IPS-18a (cell line): ENCODE measurements around the gene LTC4S.

ENCODE experiments used
- H3K27ac ChIP-seq: one replicate; pipeline ENCODE4 v1.5.1; 2013; ENCODE audit warnings: low read length
- H3K27me3 ChIP-seq: one replicate; pipeline ENCODE4 v1.6.1; 2013; ENCODE audit warnings: mild to moderate bottlenecking, low read length; ENCODE audit not compliant: control insufficient read depth, insufficient read depth
- H3K36me3 ChIP-seq: one replicate; pipeline ENCODE4 v1.6.1; 2013; ENCODE audit warnings: low read depth, low read length; ENCODE audit not compliant: control insufficient read depth
- H3K4me1 ChIP-seq: one replicate; pipeline ENCODE4 v1.6.1; 2013; ENCODE audit warnings: low read depth, low read length; ENCODE audit not compliant: control insufficient read depth
- H3K4me3 ChIP-seq: one replicate; pipeline ENCODE4 v1.5.1; 2013; ENCODE audit warnings: low read length
- H3K9ac ChIP-seq: one replicate; pipeline ENCODE4 v1.6.1; 2013; ENCODE audit warnings: mild to moderate bottlenecking, low read length, moderate library complexity
- H3K9me3 ChIP-seq: one replicate; pipeline ENCODE4 v1.6.1; 2013; ENCODE audit warnings: low read depth, low read length; ENCODE audit not compliant: control insufficient read depth

Gene LTC4S

GRCh38 chr5:179805070-179805528, 11.3 kb downstream of the LTC4S start:
- Histone ChIP-seq H3K4me1 (peaks cover 18% of the 10 kb centered on the region), H3K36me3 (peaks cover 3% of the 10 kb centered on the region), H3K9ac (no peak overlapping the region), H3K9me3 (no peaks in the 10 kb centered on the region), H3K27ac (no peak overlapping the region), H3K27me3 (peaks cover 7% of the 10 kb centered on the region), H3K4me3 (peak overlapping the region; percentile 58)

DNA sequence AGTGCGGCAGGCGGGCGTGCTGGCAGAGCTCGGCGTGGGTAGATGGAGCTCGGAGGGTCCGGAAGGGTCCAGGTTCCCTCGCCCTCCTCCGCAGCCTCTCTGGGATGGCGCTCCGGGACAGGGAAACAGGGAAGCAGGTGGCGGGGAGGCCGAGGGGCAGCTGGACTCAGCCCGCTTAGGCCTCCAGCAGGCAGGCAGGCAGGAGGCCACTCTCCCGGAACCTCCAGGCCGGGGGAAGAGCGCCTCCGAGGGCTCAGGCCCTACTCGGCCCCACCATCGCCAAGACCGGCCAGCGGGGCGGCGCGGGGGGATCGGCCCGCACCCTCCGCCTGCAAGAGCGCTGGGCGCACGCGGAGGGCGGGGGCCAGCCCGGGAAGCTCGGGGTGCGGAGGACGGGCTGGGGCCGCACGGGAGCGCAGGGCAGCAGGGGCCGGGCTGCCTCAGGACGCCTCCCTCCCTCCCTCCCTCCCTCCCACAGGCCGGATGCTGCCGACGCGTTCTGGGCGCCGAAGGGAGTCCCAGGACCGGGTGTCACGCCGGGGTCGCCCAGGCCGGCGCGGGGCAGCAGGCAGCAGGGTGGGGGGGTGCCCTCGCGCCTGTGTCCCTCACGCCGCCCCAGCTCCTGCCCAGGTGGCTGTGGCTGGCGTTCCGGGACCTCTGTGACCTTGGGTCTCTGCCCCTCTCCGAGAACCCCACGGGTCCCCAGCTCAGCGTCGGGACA, 11.9 kb downstream of the LTC4S start:
- H3K27me3 ChIP-seq, result peaks cover 7% of the 10 kb centered on the region
- no peak overlapping the region for H3K27ac ChIP-seq
- peak overlapping the region; percentile 58 for H3K4me3 ChIP-seq
- H3K36me3 ChIP-seq, result no peaks in the 10 kb centered on the region
- H3K4me1 ChIP-seq, result peaks cover 18% of the 10 kb centered on the region
- no peaks in the 10 kb centered on the region for H3K9me3 ChIP-seq
- no peak overlapping the region for H3K9ac ChIP-seq

GRCh38 chr5:179806250-179807048, 12.7 kb downstream of the LTC4S start, which contains the start of gene MGAT4B:
Gene MGAT4B, minus strand, starts transcription at chr5:179806866. Its CDS starts 283 bp downstream, at chr5:179806583.
- H3K27me3 ChIP-seq, result peaks cover 7% of the 10 kb centered on the region
- no peaks in the 10 kb centered on the region for H3K36me3 ChIP-seq
- H3K4me3 ChIP-seq, result peak within 1 kb of the TSS; percentile 58
- peaks cover 18% of the 10 kb centered on the region for H3K4me1 ChIP-seq
- H3K27ac ChIP-seq, result no peak within 1 kb of the TSS
- H3K9ac ChIP-seq, result peak within 1 kb of the TSS; percentile 17
- no peaks in the 10 kb centered on the region for H3K9me3 ChIP-seq

- Histone ChIP-seq H3K4me3 (no peak overlapping the region), H3K27ac (no peak overlapping the region), H3K9ac (no peak overlapping the region), H3K36me3 (no peaks in the 10 kb centered on the region), H3K4me1 (peaks cover 6% of the 10 kb centered on the region), H3K27me3 (peaks cover 14% of the 10 kb centered on the region), H3K9me3 (no peaks in the 10 kb centered on the region)
These were observed 18.5 kb downstream of the LTC4S start for GRCh38 chr5:179812135-179812825.

GRCh38 chr5:179812997-179813607, 19.3 kb downstream of the LTC4S start:
- peaks cover 22% of the 10 kb centered on the region for H3K27me3 ChIP-seq
- no peak overlapping the region for H3K27ac ChIP-seq
- peaks cover 6% of the 10 kb centered on the region for H3K4me1 ChIP-seq
- H3K4me3 ChIP-seq, result no peak overlapping the region
- H3K9ac ChIP-seq, result no peak overlapping the region
- H3K9me3 ChIP-seq, result no peaks in the 10 kb centered on the region
- no peaks in the 10 kb centered on the region for H3K36me3 ChIP-seq

- H3K9me3 ChIP-seq, result no peaks in the 10 kb centered on the region
- H3K4me1 ChIP-seq, result peaks cover 11% of the 10 kb centered on the region
- peaks cover 22% of the 10 kb centered on the region for H3K27me3 ChIP-seq
- no peaks in the 10 kb centered on the region for H3K36me3 ChIP-seq
- no peak overlapping the region for H3K27ac ChIP-seq
- no peak overlapping the region for H3K4me3 ChIP-seq
- no peak overlapping the region for H3K9ac ChIP-seq
These were observed 20.3 kb downstream of the LTC4S start for GRCh38 chr5:179814090-179814489.

DNA sequence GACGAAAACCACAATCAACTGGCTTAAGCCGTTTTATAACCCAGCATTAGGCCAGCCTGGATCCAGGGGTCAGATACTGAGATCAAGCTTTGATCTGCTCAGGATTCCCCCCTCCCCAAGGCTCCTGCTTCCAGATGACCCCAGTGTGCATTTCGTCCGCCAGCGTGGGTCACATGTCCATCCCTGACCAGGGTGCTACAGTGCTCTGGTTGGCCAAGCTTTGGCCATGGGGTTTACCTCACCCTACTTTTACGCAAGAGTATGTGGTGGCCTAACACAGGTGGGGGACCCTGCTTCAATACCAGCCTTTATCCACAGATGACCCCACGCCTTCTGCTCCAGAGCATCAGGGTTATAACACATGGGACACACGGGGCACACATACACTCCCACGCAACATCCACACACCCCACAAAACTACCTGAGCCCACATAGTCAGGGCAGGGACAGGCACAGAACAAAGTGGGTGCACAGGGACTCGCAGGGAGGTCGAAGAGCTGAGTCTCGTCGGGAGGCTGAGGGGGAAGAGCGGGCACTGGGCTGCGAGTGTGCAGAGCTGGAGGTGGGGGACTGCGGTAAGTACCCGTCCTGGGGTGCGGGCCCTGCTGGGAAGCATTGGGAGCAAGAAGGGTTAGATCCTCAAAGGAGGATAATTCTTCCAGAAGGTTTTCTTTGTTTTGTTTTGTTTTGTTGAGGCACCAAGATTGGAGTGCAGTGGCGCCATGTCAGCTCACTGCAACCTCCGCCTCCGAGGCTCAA, 21.9 kb downstream of the LTC4S start:
- Histone ChIP-seq H3K4me1 (peaks cover 24% of the 10 kb centered on the region), H3K4me3 (no peak overlapping the region), H3K36me3 (no peaks in the 10 kb centered on the region), H3K9ac (no peak overlapping the region), H3K27me3 (peaks cover 25% of the 10 kb centered on the region), H3K27ac (no peak overlapping the region), H3K9me3 (no peaks in the 10 kb centered on the region)

DNA sequence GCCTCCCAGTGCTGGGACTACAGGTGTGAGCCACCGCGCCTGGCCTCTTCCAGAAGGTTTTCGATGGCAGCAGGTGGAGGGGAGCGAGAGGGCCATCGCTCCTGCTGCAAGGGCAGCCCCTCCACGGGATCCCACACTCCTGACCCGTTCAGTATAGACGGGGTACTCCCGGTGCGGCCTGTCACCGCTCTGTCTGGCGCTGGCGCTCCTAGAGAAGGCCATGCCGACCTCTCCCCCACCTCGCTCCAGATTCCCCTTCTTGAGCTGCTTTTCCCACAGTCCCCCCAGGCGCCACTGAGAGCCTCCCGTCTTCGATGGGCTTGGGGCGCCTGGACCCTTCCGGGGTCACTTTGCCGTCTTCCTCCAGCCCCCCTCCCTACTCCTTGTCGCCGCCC, 22.6 kb downstream of the LTC4S start:
- H3K27me3 ChIP-seq, result peaks cover 25% of the 10 kb centered on the region
- no peak overlapping the region for H3K27ac ChIP-seq
- no peaks in the 10 kb centered on the region for H3K36me3 ChIP-seq
- H3K4me3 ChIP-seq, result peak overlapping the region; percentile 46
- no peak overlapping the region for H3K9ac ChIP-seq
- H3K9me3 ChIP-seq, result no peaks in the 10 kb centered on the region
- peaks cover 24% of the 10 kb centered on the region for H3K4me1 ChIP-seq

- H3K9me3 ChIP-seq, result no peaks in the 10 kb centered on the region
- H3K9ac ChIP-seq, result no peak overlapping the region
- H3K27ac ChIP-seq, result no peak overlapping the region
- H3K4me3 ChIP-seq, result peak overlapping the region; percentile 46
- H3K36me3 ChIP-seq, result no peaks in the 10 kb centered on the region
- H3K27me3 ChIP-seq, result peaks cover 25% of the 10 kb centered on the region
- H3K4me1 ChIP-seq, result peaks cover 26% of the 10 kb centered on the region
These were observed 23.1 kb downstream of the LTC4S start for GRCh38 chr5:179816796-179817469.

- H3K27ac ChIP-seq, result no peak overlapping the region
- H3K9ac ChIP-seq, result no peak overlapping the region
- H3K4me1 ChIP-seq, result peaks cover 31% of the 10 kb centered on the region
These were observed 23.7 kb downstream of the LTC4S start for GRCh38 chr5:179817470-179817840.

More at GRCh38 chr5:179817470-179817840, 23.7 kb downstream of the LTC4S start:
- Histone ChIP-seq H3K4me3 (peak overlapping the region; percentile 46), H3K27me3 (peaks cover 25% of the 10 kb centered on the region), H3K36me3 (no peaks in the 10 kb centered on the region), H3K9me3 (no peaks in the 10 kb centered on the region)
